H9 (cell line): ENCODE results near the gene POLN. TPM values are rescaled to one million over a fixed set of nuclear protein-coding genes. Genes with fewer than 3 reads are reported as not detected.

Experiments used
- DNase-seq: peaks from one replicate; pipeline ENCODE4 v3.0.0-alpha.2; 2017
- H2AFZ ChIP-seq: one replicate; pipeline ENCODE4 v1.6.1; 2013; ENCODE audit warnings: mild to moderate bottlenecking, low read length, control low read depth, moderate library complexity
- H2AK5ac ChIP-seq: 2 replicates; pipeline ENCODE4 v1.6.1; 2013; ENCODE audit warnings: low read length, control low read depth, mixed read lengths; ENCODE audit not compliant: insufficient read length
- H2BK120ac ChIP-seq: one replicate; pipeline ENCODE4 v1.6.1; 2013; ENCODE audit warnings: low read depth, mild to moderate bottlenecking, low read length, control low read depth, inconsistent platforms; ENCODE audit not compliant: poor library complexity, severe bottlenecking
- H2BK12ac ChIP-seq: 2 replicates; pipeline ENCODE4 v1.6.1; 2013; ENCODE audit warnings: low read length, control low read depth, mixed read lengths, low read depth; ENCODE audit not compliant: insufficient read length
- H2BK15ac ChIP-seq: 2 replicates; pipeline ENCODE4 v1.6.1; 2013; ENCODE audit warnings: low read depth, low read length, control low read depth
- H2BK20ac ChIP-seq: one replicate; pipeline ENCODE4 v1.6.1; 2013; ENCODE audit warnings: low read depth, mild to moderate bottlenecking, low read length, control low read depth, inconsistent platforms; ENCODE audit not compliant: poor library complexity, severe bottlenecking
- H2BK5ac ChIP-seq: 2 replicates; pipeline ENCODE4 v1.6.1; 2013; ENCODE audit warnings: low read length, control low read depth, mixed read lengths; ENCODE audit not compliant: insufficient read length
- H3K14ac ChIP-seq: 2 replicates; pipeline ENCODE4 v1.6.1; 2013; ENCODE audit warnings: low read length, control low read depth; ENCODE audit not compliant: insufficient read depth
- H3K18ac ChIP-seq: 2 replicates; pipeline ENCODE4 v1.6.1; 2013; ENCODE audit warnings: low read depth, mild to moderate bottlenecking, mixed read lengths, low read length, control low read depth; ENCODE audit not compliant: insufficient read length
- H3K23ac ChIP-seq: 2 replicates; pipeline ENCODE4 v1.6.1; 2013; ENCODE audit warnings: low read length, control low read depth, mixed read lengths, low read depth; ENCODE audit not compliant: insufficient read length
- H3K23me2 ChIP-seq: 2 replicates; pipeline ENCODE4 v1.6.1; 2013; ENCODE audit warnings: low read depth, mild to moderate bottlenecking, mixed read lengths, low read length, control low read depth; ENCODE audit not compliant: insufficient read length, poor library complexity, severe bottlenecking
- H3K27ac ChIP-seq: 2 replicates; pipeline ENCODE4 v1.5.1; 2013; ENCODE audit warnings: low read length, control low read depth, mixed read lengths, low read depth; ENCODE audit not compliant: insufficient read length
- H3K27me3 ChIP-seq: 2 replicates; pipeline ENCODE4 v1.6.1; 2013; ENCODE audit warnings: low read length, control low read depth, inconsistent platforms; ENCODE audit not compliant: insufficient read depth
- H3K4ac ChIP-seq: 2 replicates; pipeline ENCODE4 v1.6.1; 2013; ENCODE audit warnings: low read depth, mild to moderate bottlenecking, control low read depth, inconsistent platforms, low read length, moderate library complexity
- H3K4me1 ChIP-seq: 2 replicates; pipeline ENCODE4 v1.6.1; 2013; ENCODE audit warnings: low read length, control low read depth, inconsistent platforms; ENCODE audit not compliant: insufficient read depth
- H3K4me2 ChIP-seq: 2 replicates; pipeline ENCODE4 v1.6.1; 2013; ENCODE audit warnings: low read length, control low read depth, mixed read lengths; ENCODE audit not compliant: insufficient read length, insufficient read depth
- H3K56ac ChIP-seq: 2 replicates; pipeline ENCODE4 v1.6.1; 2013; ENCODE audit warnings: low read depth, mild to moderate bottlenecking, mixed read lengths, low read length, control low read depth; ENCODE audit not compliant: insufficient read length
- H3K79me1 ChIP-seq: 2 replicates; pipeline ENCODE4 v1.6.1; 2013; ENCODE audit warnings: low read depth, mild to moderate bottlenecking, moderate library complexity, low read length, control low read depth, inconsistent platforms; ENCODE audit not compliant: insufficient read depth, poor library complexity, severe bottlenecking
- H3K79me2 ChIP-seq: 2 replicates; pipeline ENCODE4 v1.6.1; 2013; ENCODE audit warnings: low read length, control low read depth, inconsistent platforms; ENCODE audit not compliant: insufficient read depth
- H3K9ac ChIP-seq: 2 replicates; pipeline ENCODE4 v1.6.1; 2013; ENCODE audit warnings: low read length, control low read depth, mixed read lengths; ENCODE audit not compliant: insufficient read length; ENCODE audit errors: extremely low read depth
- H3K9me3 ChIP-seq: one replicate; pipeline ENCODE4 v1.6.1; 2013; ENCODE audit warnings: low read depth, low read length, inconsistent platforms; ENCODE audit not compliant: control insufficient read depth
- H3T11ph ChIP-seq: one replicate; pipeline ENCODE4 v1.6.1; 2013; ENCODE audit warnings: mild to moderate bottlenecking, low read length, control low read depth, inconsistent platforms
- H4K20me1 ChIP-seq: one replicate; pipeline ENCODE4 v1.6.1; 2013; ENCODE audit not compliant: control insufficient read depth, insufficient read length, insufficient read depth
- H4K5ac ChIP-seq: 2 replicates; pipeline ENCODE4 v1.6.1; 2013; ENCODE audit warnings: low read depth, mild to moderate bottlenecking, mixed read lengths, low read length, control low read depth; ENCODE audit not compliant: insufficient read length
- H4K8ac ChIP-seq: replicated peaks from 2 replicates; pipeline ENCODE4 v1.6.1; 2013; ENCODE audit warnings: low read length, control low read depth, mixed read lengths, low read depth; ENCODE audit not compliant: insufficient read length
- H4K91ac ChIP-seq: 2 replicates; pipeline ENCODE4 v1.6.1; 2013; ENCODE audit warnings: low read depth, mild to moderate bottlenecking, moderate library complexity, mixed read lengths, low read length, control low read depth; ENCODE audit not compliant: insufficient read length
- H3K27ac Mint-ChIP-seq, 3 experiments: 2 replicates in 2 of 3; 3 replicates in 1 of 3; pipeline ENCODE4 v1.8.0; 2020 to 2021; ENCODE audit warnings: mixed read lengths in 3 of 3, mild to moderate bottlenecking in 1 of 3, moderate library complexity in 1 of 3
- H3K27me3 Mint-ChIP-seq: 2 replicates; pipeline ENCODE4 v1.8.0; 2021; ENCODE audit warnings: low read depth, mild to moderate bottlenecking, moderate library complexity, mixed read lengths
- H3K36me3 Mint-ChIP-seq, 3 experiments: 2 replicates in 2 of 3; 3 replicates in 1 of 3; pipeline ENCODE4 v1.8.0; 2020 to 2021; ENCODE audit warnings: low read depth in 3 of 3, mixed read lengths in 3 of 3; ENCODE audit not compliant: insufficient read depth in 1 of 3
- H3K4me1 Mint-ChIP-seq, 2 experiments: 2 replicates each; pipeline ENCODE4 v1.8.0; 2020; ENCODE audit warnings: mixed read lengths in 2 of 2
- H3K4me3 Mint-ChIP-seq, 2 experiments: 2 replicates in 1 of 2; 3 replicates in 1 of 2; pipeline ENCODE4 v1.8.0; 2020 to 2021; ENCODE audit warnings: mild to moderate bottlenecking in 2 of 2, mixed read lengths in 2 of 2, moderate library complexity in 1 of 2
- H3K9me3 Mint-ChIP-seq, 2 experiments: 2 replicates in 1 of 2; 3 replicates in 1 of 2; pipeline ENCODE4 v1.8.0; 2020; ENCODE audit warnings: mild to moderate bottlenecking in 2 of 2, mixed read lengths in 2 of 2, moderate library complexity in 1 of 2
- WGBS: extraction: QIAGEN DNeasy Blood & Tissue Kit; methylation state at CpG from one replicate; pipeline ENCODE4 v1.1.7; 2013; ENCODE audit warnings: missing lambda C conversion rate, low lambda C conversion rate, mixed read lengths; ENCODE audit not compliant: insufficient read length; ENCODE audit errors: extremely low coverage; 5-methylcytosine and 5-hydroxymethylcytosine counted together
- total RNA-seq: library from RNA; stranded (reverse); gene quantifications from 2 replicates; pipeline ENCODE4 v1.2.1, GENCODE V29; 2021
- TF ChIP-seq, protein P1 (sequence below): fragments of 200-600 bp; sonication (generic); conservative IDR thresholded peaks from 3 replicates; pipeline ENCODE4 v1.8.0; 2021; ENCODE audit warnings: antibody characterized with exemption, mild to moderate bottlenecking

POLN gene
- total RNA-seq, 1 experiment from 2014 or later = 0.74 TPM

DNA sequence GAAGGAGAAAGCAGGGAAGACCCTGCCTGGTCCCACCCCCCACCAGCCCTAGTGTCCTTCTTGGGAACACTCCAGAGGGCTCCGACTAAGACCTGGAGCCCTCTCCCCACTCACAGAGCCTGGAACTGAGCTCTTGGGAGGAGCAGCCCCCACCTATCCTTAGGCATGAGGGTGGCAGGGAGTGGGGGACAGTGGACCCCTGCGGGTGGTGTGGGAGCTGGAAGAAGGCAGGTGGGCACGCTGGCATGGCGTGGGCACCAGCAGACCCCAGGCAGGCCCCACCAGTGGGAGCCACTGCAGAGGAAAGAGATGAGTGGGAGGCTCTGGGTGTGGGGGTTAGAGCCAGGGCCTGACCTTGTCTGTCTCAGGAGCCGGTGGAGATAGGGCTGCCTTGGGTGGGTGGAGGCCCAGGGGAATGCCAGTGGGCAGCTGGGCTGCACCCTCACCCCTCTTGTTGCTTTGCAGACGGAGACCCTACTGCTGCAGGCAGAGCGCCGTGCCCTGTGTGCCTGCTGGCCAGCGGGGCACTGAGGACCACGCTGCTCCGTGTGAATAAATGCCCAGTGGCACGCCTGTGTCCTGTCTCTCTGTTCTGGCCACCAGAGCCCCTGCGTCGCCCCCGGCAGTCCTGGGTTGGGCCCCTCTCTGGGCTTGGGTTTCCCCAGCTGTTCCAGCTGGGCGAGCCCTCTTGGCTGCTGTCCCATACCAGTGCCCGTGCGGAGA is 198.4 kb downstream of the POLN start:
- DNase-seq = no peak
- Histone ChIP-seq H2BK120ac (no peak overlapping the region), H4K5ac (no peak overlapping the region)

More for the DNA sequence above, 198.4 kb downstream of the POLN start:
- Histone ChIP-seq H4K8ac (no peak overlapping the region), H3K27ac (no peak overlapping the region), H3T11ph (no peak overlapping the region), H4K20me1 (no peaks in the 10 kb centered on the region), H3K4ac (no peak overlapping the region), H3K23me2 (peaks cover 16% of the 10 kb centered on the region), H4K91ac (no peak overlapping the region), H3K23ac (no peak overlapping the region), H3K56ac (no peak overlapping the region), H3K4me2 (no peak overlapping the region), H3K9me3 (no peaks in the 10 kb centered on the region), H2AK5ac (no peak overlapping the region), H2BK20ac (no peak overlapping the region), H3K18ac (no peak overlapping the region), H3K79me2 (no peaks in the 10 kb centered on the region), H2AFZ (no peak overlapping the region), H3K14ac (no peak overlapping the region), H3K9ac (no peak overlapping the region), H3K4me1 (no peaks in the 10 kb centered on the region; the same call in 1 of the 2 replicates), H3K79me1 (no peaks in the 10 kb centered on the region), H2BK15ac (no peak overlapping the region), H2BK5ac (no peak overlapping the region), H3K27me3 (peaks cover 19% of the 10 kb centered on the region), H2BK12ac (no peak overlapping the region)
- Mint-ChIP-seq H3K9me3 (0 out of 5 replicates have a peak, but pooled peaks cover 0 to 2% of the 10 kb centered on the region in 2 experiments), H3K4me1 (no peaks in the 10 kb centered on the region), H3K27ac (no peak overlapping the region), H3K27me3 (peaks cover 65% of the 10 kb centered on the region), H3K4me3 (peak overlapping the region in 1 of 2 experiments; percentile 81; a peak in 1 of 5 replicates), H3K36me3 (no peaks in the 10 kb centered on the region; a peak in 2 of 7 replicates)
- WGBS = no CpG with 5 or more reads among the region's 18 CpGs
- TF ChIP-seq, protein P1, sequence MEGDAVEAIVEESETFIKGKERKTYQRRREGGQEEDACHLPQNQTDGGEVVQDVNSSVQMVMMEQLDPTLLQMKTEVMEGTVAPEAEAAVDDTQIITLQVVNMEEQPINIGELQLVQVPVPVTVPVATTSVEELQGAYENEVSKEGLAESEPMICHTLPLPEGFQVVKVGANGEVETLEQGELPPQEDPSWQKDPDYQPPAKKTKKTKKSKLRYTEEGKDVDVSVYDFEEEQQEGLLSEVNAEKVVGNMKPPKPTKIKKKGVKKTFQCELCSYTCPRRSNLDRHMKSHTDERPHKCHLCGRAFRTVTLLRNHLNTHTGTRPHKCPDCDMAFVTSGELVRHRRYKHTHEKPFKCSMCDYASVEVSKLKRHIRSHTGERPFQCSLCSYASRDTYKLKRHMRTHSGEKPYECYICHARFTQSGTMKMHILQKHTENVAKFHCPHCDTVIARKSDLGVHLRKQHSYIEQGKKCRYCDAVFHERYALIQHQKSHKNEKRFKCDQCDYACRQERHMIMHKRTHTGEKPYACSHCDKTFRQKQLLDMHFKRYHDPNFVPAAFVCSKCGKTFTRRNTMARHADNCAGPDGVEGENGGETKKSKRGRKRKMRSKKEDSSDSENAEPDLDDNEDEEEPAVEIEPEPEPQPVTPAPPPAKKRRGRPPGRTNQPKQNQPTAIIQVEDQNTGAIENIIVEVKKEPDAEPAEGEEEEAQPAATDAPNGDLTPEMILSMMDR = no peak
